ENCODE measurements around the gene HMCN2.
"Not testable (repeated sequence)": the region's sequence is repeated elsewhere in the genome, so short reads cannot be mapped to it uniquely, and the experiment has no call there.

Gene HMCN2

DNA sequence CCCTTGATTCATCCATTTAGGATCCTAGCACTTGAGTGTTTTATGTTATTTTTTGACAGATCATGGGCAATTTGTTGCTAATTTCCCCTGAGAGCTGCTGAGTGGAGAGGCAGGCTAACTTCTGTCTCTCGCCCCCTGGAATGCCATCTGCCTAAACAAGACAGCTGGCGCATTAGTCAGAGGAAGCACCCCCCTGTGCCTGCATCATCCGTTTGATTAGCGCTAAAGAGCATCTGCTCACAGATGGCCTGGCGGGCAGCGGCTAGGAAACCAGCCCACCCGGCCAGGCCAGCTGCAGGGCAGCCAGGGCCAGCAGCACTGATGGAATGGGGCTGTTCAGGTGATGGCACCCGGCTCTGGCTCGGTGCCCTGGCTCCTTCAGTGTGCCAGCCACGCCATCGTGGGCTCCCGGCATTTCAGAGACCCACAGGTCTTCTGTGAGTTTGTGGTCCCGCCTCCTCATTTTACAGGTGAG lies 156.3 kb downstream of the HMCN2 start:
- peak; percentile 85 for DNase-seq

DNA sequence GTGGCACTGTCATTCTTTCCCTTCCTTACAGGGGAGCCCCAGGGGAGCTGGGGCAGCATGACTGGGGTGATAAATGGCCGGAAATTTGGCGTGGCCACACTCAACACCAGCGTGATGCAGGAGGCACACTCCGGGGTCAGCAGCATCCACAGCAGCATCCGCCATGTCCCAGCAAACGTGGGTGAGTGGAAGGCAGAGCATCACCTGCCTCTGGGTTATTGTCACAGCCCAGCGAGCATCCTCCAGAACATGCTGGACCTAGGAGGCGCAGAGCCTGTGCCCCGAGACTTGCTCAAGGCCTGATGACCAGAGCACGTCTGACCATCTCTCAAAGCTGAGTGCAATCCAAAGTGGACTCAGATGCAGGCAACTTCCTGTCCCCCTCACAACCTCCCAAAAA lies 157.0 kb downstream of the HMCN2 start:
- DNase-seq: no peak

DNA sequence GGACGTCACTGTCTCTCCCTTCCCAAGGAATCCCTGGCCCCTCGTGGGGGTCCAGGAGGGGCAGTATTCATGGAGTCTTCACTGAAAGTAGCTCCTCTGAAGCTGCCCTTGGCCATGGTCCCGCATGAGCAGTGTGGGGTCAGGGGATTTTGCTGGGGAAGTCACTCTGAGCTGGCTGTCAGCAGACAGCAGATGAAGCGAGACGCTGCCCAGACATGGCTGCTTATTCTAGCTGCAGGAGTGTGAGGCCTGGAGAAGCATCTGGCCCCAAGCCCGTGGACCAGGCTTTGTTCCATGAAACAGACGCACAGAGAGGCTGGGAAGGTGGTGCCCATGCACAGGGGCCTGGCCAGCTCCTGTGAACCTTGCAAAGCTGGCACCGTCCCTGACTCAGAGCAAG lies 157.7 kb downstream of the HMCN2 start:
- DNase-seq: no peak

DNA sequence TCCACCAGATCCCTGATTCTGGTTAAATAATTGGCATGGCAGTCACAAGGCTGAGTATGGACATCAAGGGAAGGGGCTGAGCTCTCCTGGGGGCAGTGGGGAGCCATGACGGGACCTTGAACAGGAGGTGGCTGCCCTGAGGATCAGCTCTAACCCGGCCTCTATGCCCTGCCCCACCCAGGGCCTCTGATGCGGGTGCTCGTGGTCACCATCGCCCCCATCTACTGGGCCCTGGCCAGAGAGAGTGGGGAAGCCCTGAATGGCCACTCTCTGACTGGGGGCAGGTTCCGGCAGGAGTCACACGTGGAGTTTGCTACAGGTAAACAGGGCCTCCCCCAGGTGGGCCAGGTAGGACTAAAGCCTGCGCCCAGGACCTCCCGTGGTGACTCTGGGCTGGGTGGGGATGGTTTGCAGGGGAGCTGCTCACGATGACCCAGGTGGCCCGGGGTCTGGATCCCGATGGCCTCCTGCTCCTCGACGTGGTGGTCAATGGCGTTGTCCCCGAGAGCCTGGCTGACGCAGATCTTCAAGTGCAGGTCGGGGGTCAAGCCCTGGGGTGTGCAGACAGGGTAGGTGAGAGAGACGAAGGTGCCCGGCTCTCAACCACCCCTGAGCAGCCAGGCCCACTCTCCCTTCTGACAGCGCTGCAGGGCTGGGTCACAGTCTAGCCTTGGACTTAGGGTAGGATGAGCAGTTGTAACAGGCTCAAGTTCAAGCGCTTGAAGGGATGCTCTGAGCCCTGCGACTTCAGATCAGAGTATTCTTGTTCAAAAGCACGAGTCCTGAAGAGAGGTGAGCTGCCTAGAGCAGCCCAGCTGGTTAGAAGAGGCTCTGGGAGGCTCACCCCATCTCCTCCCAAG lies 159.3 kb downstream of the HMCN2 start:
- DNase-seq: no peak

DNA sequence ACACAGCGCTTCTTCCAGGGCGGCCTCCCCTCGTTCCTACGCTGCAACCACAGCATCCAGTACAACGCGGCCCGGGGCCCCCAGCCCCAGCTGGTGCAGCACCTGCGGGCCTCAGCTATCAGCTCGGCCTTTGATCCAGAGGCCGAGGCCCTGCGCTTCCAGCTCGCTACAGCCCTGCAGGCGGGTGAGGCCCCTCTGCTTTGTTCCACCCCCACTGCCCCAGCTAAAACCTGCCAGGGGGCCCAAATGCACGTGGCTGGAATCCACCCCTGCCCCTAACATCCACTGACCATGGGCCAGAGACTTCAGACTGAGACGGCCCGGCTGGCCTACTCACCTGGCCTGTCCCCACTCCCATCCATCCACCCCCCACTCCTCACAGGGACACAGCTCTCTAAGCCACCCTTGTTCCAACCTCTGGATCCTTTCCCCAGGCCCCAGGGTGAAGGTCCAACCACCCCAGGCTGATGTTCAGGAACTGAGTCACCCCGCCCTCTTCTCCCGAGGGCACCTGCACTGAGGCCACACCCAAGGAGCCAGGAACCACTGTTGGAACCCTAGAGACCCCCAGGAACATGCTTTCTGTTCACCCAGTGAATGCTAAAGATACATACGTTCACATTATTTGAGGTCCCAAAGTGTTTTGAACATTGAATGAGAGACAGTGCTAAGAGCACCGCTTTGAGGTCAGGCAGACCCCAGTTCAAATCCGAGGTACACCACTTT lies 160.3 kb downstream of the HMCN2 start:
- DNase-seq: no peak

DNA sequence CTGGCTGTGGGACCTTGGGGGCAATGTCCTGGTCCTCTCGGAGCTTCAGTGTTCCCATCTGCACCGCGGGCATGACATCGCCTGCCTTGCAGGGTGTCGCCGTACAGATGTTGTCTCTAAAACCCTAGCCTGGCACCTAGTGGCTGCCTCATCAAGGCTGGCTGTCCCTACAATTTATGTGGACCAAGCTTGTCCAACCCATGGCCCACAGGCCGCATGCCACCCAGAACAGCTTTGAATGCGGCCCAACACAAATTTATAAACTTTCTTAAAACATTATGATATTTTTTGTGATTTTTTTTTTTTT lies 160.9 kb downstream of the HMCN2 start:
- DNase-seq: no peak

DNA sequence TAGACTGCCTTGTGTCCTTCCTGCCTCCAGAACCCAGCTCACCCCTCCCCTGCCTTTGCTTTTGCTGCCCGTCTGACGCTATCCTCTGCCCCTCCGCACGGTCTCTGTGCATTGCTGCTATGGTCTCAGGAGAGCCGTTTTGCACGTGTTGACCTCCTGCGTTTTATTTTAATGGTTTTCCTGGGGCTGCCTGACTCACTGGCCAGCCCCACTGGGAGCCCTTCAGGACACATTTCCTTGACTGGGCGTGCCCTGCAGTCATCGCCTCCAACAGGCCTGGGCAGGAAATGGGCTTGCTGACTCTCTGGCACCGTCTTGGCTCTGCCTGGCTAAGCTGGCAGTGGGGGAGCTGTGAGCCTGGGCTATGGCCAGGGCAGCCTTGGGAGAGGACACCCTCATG lies 161.3 kb downstream of the HMCN2 start:
- peak; percentile 53 for DNase-seq

DNA sequence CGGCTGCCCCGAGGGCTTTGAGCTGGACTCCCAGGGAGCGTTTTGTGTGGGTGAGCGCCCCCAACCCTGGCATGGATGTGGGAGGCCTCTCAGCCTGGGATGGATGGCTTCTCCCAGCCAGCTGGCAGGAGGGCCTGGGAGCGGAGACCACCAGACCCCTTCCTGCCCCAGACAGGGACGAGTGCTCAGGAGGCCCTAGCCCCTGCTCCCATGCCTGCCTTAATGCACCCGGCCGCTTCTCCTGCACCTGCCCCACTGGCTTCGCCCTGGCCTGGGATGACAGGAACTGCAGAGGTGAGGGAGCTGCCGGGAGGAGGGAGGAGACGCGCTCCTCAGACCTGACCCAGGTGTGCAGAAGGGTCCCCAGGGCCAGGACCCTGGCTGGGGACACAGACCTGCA lies 161.8 kb downstream of the HMCN2 start:
- no peak for DNase-seq

DNA sequence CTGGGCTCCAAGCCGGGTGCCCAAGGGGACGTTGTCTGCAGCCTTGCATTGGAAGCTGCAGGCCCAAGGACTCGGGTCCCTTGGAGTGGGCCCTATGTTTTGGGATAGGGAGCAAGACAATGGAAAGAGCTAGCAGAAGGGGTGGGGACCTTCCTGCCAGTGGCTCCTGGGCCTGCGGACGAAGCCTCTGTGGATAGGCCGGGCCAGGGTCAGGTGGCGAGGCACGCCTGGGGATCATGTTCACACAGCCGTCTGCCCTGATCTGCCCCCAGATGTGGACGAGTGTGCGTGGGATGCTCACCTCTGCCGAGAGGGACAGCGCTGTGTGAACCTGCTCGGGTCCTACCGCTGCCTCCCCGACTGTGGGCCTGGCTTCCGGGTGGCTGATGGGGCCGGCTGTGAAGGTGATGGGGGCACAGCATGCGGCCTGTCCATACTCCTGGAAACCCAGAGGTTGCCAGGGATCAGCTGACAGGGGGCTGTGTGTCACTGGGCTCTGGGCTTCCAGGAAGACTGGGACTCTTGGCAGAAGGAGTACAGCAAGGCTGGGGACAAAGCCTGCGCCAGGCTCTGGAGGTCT lies 162.6 kb downstream of the HMCN2 start:
- no peak for DNase-seq

DNA sequence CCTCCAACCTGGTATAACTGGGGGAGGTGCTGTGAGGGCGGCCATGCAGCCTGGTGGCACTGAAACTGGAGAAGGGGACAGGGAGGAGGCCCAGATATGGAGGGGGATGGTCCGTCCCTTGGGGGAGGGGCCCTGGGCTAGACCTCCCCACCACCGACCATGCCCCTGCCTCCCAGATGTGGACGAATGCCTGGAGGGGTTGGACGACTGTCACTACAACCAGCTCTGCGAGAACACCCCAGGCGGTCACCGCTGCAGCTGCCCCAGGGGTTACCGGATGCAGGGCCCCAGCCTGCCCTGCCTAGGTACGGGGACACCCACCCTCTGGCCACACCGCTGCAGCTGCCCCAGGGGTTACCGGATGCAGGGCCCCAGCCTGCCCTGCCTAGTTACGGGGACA lies 163.8 kb downstream of the HMCN2 start:
- DNase-seq: no peak

DNA sequence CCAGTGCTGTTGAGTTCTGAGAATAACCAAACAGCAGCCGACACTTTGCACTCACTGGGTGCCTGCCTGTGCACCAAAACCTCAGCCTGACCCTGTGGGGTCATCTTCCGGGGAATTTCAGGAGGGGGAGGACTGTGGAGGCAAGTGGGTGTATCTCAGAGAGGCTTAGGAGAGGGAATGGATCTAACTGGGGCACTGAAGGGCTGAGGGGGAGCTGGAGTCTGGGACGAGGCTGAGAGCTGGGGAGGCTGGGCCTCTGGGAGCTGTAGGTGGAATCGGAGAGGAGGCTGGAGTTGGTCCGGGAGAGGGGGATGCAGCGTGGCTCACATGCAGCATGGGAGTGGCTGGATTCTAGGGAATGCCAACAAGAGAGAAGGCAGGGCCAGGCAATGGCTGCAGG lies 164.3 kb downstream of the HMCN2 start:
- DNase-seq: no peak

DNA sequence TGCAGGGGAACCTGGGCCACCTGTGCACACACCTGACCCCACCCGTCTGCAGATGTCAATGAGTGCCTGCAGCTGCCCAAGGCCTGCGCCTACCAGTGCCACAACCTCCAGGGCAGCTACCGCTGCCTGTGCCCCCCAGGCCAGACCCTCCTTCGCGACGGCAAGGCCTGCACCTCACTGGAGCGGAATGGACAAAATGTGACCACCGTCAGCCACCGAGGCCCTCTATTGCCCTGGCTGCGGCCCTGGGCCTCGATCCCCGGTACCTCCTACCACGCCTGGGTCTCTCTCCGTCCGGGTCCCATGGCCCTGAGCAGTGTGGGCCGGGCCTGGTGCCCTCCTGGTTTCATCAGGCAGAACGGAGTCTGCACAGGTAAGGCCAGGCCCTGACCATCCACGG lies 164.7 kb downstream of the HMCN2 start:
- no peak for DNase-seq

DNA sequence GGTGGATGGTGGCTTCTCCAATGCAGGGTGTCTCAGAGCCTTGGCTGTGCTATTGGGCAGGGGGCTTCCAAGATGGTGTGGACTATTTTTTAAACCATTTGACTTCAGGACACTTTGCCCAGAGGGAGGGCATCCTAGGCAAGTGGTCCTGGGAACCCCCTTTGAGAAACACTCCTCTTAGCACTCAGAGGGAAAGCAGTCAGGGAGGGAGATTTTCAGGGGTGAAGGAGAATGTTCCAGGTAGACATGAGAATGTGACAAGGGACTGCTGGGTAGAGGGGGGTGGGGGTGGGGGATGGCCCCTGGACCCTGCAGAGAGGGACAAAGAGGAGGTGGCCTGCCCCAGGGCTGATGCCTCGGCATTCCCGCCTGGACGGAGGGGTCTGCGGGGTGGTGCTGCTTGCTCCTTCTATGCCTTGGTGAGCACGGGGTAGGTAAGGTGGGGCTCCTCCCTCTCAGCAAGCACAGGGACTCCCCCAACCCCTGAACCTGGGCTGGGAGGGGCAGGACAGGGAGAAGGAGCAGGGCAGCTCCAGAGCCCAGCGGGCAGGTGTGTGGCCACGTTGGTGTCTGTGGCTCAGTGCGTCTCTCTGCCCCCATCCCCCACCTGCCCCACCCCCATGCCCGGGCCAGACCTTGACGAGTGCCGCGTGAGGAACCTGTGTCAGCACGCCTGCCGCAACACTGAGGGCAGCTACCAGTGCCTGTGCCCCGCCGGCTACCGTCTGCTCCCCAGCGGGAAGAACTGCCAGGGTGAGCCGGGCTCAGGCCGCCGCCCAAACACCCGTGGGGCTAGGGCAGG lies 165.4 kb downstream of the HMCN2 start:
- DNase-seq: no peak

DNA sequence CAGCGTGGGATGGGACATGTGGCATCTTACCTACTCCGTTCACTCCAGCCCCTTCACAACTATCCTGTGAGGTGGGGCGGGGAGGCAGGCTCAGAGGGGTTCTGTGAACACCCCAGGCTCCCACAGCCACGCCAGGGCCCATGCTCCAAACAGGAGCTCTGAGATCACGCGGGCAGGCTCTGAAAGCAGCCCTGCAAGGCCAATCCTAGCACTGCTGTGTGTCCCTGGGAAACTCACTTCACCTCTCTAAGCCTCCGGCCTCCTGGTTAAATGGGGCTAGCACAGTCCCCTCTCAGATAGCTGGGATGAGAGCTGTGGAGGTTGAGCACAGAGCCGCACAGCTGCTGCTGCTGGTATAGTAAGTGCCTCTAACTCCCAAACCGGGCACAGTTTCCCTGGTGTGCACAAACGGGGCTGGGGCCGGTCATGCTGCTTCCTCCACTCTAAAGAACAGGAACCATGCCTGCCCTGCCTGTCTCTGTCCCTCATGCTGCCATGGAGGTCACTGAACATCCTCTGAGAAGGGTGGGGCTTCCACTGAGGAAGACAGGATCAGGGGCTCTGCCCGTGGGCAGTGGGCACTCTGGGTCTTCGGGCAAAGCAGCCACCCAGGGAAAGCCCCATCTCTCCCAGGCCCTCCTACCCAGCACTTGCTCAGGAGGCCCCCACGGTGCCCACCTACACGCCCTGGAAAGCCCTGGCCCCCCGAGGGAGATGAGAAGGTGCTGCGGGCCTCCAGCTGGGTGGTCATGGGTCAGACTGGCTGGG lies 166.2 kb downstream of the HMCN2 start:
- no peak for DNase-seq

DNA sequence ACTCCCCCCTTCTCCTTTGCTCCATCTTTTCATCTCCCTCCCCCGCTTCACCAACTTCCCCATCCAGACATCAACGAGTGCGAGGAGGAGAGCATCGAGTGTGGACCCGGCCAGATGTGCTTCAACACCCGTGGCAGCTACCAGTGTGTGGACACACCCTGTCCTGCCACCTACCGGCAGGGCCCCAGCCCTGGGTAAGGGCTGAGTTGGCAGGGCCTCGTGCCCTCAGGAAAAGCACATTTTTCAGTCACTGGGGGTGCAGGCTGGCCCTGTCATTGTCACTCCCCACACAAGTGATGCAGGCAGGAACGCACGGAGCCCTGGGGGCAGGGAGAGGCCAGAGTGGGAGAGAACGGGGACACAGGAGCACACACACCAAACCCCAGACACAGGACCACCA lies 166.8 kb downstream of the HMCN2 start:
- DNase-seq: no peak

DNA sequence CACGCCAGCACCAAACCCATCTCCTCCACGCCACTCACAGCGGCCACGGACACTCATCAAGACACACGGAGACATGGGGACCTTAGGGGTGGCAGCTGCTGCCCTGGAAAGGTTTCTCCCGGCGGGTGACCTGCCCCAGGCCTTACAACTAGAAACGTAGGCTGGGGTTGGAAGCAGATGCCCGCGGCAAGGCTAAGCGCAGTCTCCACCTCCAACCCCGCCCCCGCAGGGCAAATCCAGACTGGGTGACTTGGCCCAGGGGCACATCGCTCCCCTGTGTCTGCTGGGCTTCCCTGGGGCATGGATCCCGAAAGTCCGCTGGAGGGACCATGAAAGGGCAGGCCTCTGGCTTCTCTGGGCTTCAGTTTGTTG lies 167.2 kb downstream of the HMCN2 start:
- DNase-seq: no peak

DNA sequence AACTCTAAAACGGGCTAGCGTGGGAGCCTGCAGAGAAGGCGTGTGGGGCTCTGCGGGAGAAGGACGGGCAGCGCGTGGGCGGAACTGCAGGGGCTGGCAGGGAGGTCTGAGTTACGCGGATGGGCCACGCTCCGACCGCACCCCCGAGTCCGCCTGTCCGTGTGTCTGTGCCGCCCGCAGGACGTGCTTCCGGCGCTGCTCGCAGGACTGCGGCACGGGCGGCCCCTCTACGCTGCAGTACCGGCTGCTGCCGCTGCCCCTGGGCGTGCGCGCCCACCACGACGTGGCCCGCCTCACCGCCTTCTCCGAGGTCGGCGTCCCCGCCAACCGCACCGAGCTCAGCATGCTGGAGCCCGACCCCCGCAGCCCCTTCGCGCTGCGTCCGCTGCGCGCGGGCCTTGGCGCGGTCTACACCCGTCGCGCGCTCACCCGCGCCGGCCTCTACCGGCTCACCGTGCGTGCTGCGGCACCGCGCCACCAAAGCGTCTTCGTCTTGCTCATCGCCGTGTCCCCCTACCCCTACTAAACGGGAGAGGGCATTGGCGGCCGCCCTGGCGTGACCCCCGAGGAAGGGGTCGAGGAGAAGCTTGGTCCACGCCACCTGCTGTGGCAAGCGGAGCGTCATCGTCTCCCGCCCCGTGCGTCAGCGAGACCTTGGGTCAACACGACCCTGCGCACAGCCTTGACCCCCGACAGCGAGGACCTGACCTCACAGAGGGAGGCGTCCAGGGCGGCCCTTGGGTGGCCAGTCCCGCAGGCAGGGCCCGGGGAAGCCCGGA lies 167.8 kb downstream of the HMCN2 start:
- peak; percentile 88 for DNase-seq

DNA sequence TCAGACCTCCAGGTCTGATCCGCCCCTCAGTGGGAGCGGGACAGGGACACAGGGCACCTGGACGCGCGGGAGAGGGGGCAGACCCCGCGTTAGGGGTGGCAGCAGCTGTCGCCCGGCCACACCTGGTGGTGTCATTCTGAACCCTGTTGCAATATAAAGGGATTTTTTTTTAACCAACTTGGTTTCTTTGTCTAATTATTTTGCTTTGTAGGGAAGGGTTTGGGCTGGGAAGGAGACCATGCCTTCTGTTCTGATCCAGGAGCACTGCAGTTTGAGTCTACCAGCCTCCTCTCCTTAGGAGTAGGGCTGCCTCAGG lies 168.3 kb downstream of the HMCN2 start:
- no peak for DNase-seq

DNA sequence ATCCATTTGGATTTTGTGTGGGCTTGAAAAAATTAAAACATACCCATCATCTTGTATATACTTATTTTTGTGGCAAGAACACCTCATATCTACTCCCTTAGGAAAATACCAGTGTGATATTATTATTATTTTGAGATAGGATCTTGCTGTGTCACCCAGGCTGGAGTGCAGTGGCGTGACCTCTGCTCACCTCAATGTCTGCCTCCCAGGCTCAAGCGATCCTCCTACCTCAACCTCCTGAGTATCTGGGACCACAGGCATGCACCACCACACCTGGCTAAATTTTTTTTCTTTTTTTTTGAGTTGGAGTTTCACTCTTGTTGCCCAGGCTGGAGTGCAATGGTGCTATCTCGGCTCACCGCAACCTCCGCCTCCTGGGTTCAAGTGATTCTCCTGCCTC lies 169.1 kb downstream of the HMCN2 start:
- DNase-seq: not testable (repeated sequence)

DNA sequence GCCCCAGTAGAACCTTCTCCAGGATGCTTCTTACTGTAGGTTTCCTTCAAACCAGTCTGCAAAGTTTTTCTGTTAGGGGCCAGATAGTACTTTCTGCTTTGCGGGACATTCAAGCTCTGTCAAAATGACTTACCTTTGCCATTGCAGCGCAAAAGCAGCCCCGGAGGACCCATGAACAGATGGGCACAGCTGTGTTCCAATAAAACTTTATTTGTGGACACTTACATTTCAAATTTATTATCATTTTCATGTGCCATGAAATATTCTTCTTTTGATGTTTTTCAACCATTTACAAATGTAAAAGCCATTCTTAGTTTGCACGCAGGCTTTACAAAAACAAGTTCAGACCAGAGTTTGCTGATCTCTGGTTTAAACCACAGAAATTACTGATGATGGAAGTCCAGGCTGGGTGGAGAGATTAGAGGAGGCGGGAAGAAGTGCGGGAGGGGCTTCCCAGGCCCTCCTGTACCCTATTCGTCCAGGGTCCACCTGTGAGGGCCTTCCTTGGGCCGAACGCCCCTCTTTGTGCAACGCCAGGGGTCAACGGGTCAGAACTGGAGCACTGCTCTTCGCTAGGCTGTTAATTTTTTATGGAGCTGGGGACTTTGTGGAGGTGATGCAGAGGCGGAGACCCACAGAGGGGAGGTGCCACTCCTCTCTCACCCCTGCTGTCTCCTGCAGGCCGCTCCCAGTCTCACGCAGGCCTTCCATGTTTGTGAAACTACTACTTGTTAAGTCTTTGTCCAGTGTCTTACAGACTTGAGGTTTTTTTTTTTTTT lies 171.6 kb downstream of the HMCN2 start:
- no peak for DNase-seq

DNA sequence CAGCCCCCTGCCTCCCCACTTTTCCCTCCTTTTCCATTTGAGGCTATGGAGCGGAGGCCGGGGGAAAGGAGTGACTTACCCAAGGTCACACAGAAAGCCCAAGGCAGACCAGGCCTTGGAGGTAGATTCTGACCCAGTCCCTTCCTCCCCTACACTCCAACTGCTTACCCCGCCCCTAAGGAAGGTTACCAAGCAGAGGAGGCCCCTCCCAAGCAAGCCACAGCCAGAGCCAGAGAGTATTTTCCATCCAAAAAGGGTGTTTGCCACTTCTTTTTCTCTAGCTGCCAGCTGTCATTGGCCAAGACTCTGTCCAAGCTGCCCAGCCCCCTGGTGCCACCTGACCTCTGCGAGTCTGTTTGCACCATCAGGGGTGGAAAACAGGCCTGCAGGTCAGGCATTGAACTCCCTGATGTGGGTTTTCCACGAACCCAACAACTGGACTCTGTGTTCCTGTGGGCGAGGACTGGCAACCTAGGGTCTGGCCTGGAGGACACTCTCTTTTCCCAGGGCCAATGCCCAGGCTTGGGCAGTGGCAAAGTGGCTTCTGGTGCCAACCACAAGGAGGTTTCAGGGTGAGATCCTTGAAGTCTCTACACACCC lies 172.9 kb downstream of the HMCN2 start:
- no peak for DNase-seq
